Smooth muscle cell (in vitro differentiated cells): ENCODE data around the gene NCKAP5. TPM values are rescaled to one million over a fixed set of nuclear protein-coding genes. Genes with fewer than 3 reads are reported as not detected.

Source experiments
- DNase-seq: peaks from one replicate; lab custom pipeline; 2025; ENCODE audit not compliant: unreplicated experiment; lab: John Stamatoyannopoulos, UW
- H2AFZ ChIP-seq: fragments of 200-600 bp; sonication (generic); 2 replicates; pipeline ENCODE4 v1.6.0; 2016; ENCODE audit warnings: antibody characterized with exemption, low read depth, mild to moderate bottlenecking
- H3F3A ChIP-seq: fragments of 200-600 bp; sonication (generic); 2 replicates; pipeline ENCODE4 v1.6.0; 2017; ENCODE audit warnings: antibody characterized with exemption, low read depth
- H3K27ac ChIP-seq: fragments of 200-600 bp; sonication (generic); 2 replicates; pipeline ENCODE4 v1.5.1; 2016; ENCODE audit warnings: low read depth, mild to moderate bottlenecking
- H3K27me3 ChIP-seq: fragments of 200-600 bp; sonication (generic); 2 replicates; pipeline ENCODE4 v1.6.1; 2016; ENCODE audit warnings: low read depth, mild to moderate bottlenecking
- H3K36me3 ChIP-seq: fragments of 200-600 bp; sonication (generic); 2 replicates; pipeline ENCODE4 v1.5.1; 2016; ENCODE audit warnings: low read depth
- H3K4me1 ChIP-seq: fragments of 200-600 bp; sonication (generic); 2 replicates; pipeline ENCODE4 v1.5.1; 2016; ENCODE audit warnings: low read depth
- H3K4me2 ChIP-seq: fragments of 200-600 bp; sonication (generic); 2 replicates; pipeline ENCODE4 v1.6.0; 2016; ENCODE audit warnings: mild to moderate bottlenecking
- H3K4me3 ChIP-seq: fragments of 200-600 bp; sonication (generic); 2 replicates; pipeline ENCODE4 v1.5.1; 2016; ENCODE audit warnings: mild to moderate bottlenecking
- H3K79me2 ChIP-seq: fragments of 200-600 bp; sonication (generic); 2 replicates; pipeline ENCODE4 v1.6.0; 2016; ENCODE audit warnings: low read depth, mild to moderate bottlenecking
- H3K9ac ChIP-seq: fragments of 200-600 bp; sonication (generic); 2 replicates; pipeline ENCODE4 v1.6.0; 2016; ENCODE audit warnings: low read depth
- H3K9me3 ChIP-seq: fragments of 200-600 bp; sonication (generic); replicated peaks from 2 replicates; pipeline ENCODE4 v1.5.1; 2016; ENCODE audit warnings: low read depth
- H4K20me1 ChIP-seq: fragments of 200-600 bp; sonication (generic); 2 replicates; pipeline ENCODE4 v1.6.0; 2016; ENCODE audit warnings: low read depth
- CTCF ChIP-seq: fragments of 200-600 bp; sonication (generic); IDR thresholded peaks from 2 replicates; pipeline ENCODE4 v1.5.1; 2017; ENCODE audit warnings: borderline replicate concordance, mild to moderate bottlenecking, antibody characterized with exemption; ENCODE audit not compliant: insufficient read depth, poor library complexity, severe bottlenecking
- WGBS: methylation state at CpG from one replicate; pipeline ENCODE4 v1.1.7; 2016; ENCODE audit warnings: low lambda C conversion rate; 5-methylcytosine and 5-hydroxymethylcytosine counted together
- polyA plus RNA-seq: library from polyadenylated mRNA; unstranded; fragments of >200 nt; fragmentation: Nextera tagmentation; extraction: Ambion mirVana; gene quantifications from 2 replicates; pipeline ENCODE4 v1.2.1, GENCODE V29; 2016
- total RNA-seq: library from RNA; depleted of rRNA; stranded (reverse); fragments of >200 nt; gene quantifications from 2 replicates; pipeline ENCODE4 v1.2.3, GENCODE V29; 2014

The NCKAP5 gene
- total and polyA plus RNA-seq, 2 experiments from 2014 or later, result 4.6 to 9.5 TPM

GRCh38 chr2:133413863-133414262 is 154.4 kb downstream of the NCKAP5 start:
- no peak overlapping the region for H3K4me2 ChIP-seq
- H3K4me3 ChIP-seq, result no peak overlapping the region
- no peaks in the 10 kb centered on the region for H3K27me3 ChIP-seq
- peaks cover 19% of the 10 kb centered on the region for H3K4me1 ChIP-seq
- H3F3A ChIP-seq, result no peaks in the 10 kb centered on the region
- no peaks in the 10 kb centered on the region for H3K36me3 ChIP-seq
- no peak for TF ChIP-seq CTCF
- no peaks in the 10 kb centered on the region for H3K9me3 ChIP-seq
- no peak overlapping the region for H3K27ac ChIP-seq
- H3K9ac ChIP-seq, result no peak overlapping the region
- H4K20me1 ChIP-seq, result no peaks in the 10 kb centered on the region
- no peak for DNase-seq
- 96% methylated on average over 3 of the region's 3 CpGs for WGBS
- H3K79me2 ChIP-seq, result no peaks in the 10 kb centered on the region
- H2AFZ ChIP-seq, result no peak overlapping the region

GRCh38 chr2:133412694-133413093 is 155.6 kb downstream of the NCKAP5 start:
- no peak overlapping the region for H3K27ac ChIP-seq
- H2AFZ ChIP-seq, result no peak overlapping the region
- no peak for TF ChIP-seq CTCF
- peaks cover 9% of the 10 kb centered on the region for H3K4me1 ChIP-seq
- DNase-seq, result no peak
- no peaks in the 10 kb centered on the region for H4K20me1 ChIP-seq
- H3K4me2 ChIP-seq, result no peak overlapping the region
- H3K9me3 ChIP-seq, result no peaks in the 10 kb centered on the region
- no peak overlapping the region for H3K4me3 ChIP-seq
- no peaks in the 10 kb centered on the region for H3K79me2 ChIP-seq
- no peaks in the 10 kb centered on the region for H3F3A ChIP-seq
- H3K36me3 ChIP-seq, result no peaks in the 10 kb centered on the region
- H3K27me3 ChIP-seq, result no peaks in the 10 kb centered on the region
- no peak overlapping the region for H3K9ac ChIP-seq

- TF ChIP-seq CTCF, result no peak
- H3F3A ChIP-seq, result no peaks in the 10 kb centered on the region
- WGBS, result 57% methylated on average over 6 of the region's 6 CpGs
Observed at GRCh38 chr2:133411857-133412256, 156.4 kb downstream of the NCKAP5 start.

GRCh38 chr2:133411101-133411500 is 157.2 kb downstream of the NCKAP5 start:
- Histone ChIP-seq H2AFZ (no peak overlapping the region), H3K27me3 (no peaks in the 10 kb centered on the region), H4K20me1 (no peaks in the 10 kb centered on the region), H3K9me3 (no peaks in the 10 kb centered on the region), H3K9ac (no peak overlapping the region), H3K36me3 (no peaks in the 10 kb centered on the region), H3K4me1 (no peaks in the 10 kb centered on the region), H3F3A (no peaks in the 10 kb centered on the region), H3K79me2 (no peaks in the 10 kb centered on the region), H3K4me2 (no peak overlapping the region), H3K27ac (no peak overlapping the region), H3K4me3 (no peak overlapping the region)
- no peak for DNase-seq
- TF ChIP-seq CTCF, result no peak
- 88% methylated on average over 5 of the region's 5 CpGs for WGBS

More at GRCh38 chr2:133411857-133412256, 156.4 kb downstream of the NCKAP5 start:
- Histone ChIP-seq H3K27ac (no peak overlapping the region), H3K4me1 (peaks cover under 1% of the 10 kb centered on the region), H3K4me3 (no peak overlapping the region), H3K9ac (no peak overlapping the region), H3K79me2 (no peaks in the 10 kb centered on the region), H3K9me3 (no peaks in the 10 kb centered on the region), H2AFZ (no peak overlapping the region), H4K20me1 (no peaks in the 10 kb centered on the region), H3K4me2 (no peak overlapping the region), H3K36me3 (no peaks in the 10 kb centered on the region), H3K27me3 (no peaks in the 10 kb centered on the region)
- no peak for DNase-seq
